Adrenal gland (tissue), 5 donors: ENCODE measurements around the gene TNRC18.

Experiments used
- POLR2A ChIP-seq, 2 donors: fragments of 450-650 bp; IDR thresholded peaks; one replicate each; pipeline ENCODE4 v1.6.1; 2017; ENCODE audit warnings: antibody characterized with exemption in 2 of 2, mild to moderate bottlenecking in 2 of 2, moderate library complexity in 1 of 2
- TF ChIP-seq, protein P1 (sequence below), 6 experiments: fragments of 450-650 bp in 4 of 6; fragments of 200-600 bp in 2 of 6; sonication (generic) in 1 of 6; IDR thresholded peaks; 1 replicate in 5 of 6; 2 replicates in 1 of 6; pipeline versions ENCODE4 v1.5.1 to v1.8.0; 2016 to 2021; ENCODE audit warnings: antibody characterized with exemption in 6 of 6, mild to moderate bottlenecking in 2 of 6, moderate library complexity in 1 of 6
- donor health status: DM: no; HTN: no; CAD: no.

DNA sequence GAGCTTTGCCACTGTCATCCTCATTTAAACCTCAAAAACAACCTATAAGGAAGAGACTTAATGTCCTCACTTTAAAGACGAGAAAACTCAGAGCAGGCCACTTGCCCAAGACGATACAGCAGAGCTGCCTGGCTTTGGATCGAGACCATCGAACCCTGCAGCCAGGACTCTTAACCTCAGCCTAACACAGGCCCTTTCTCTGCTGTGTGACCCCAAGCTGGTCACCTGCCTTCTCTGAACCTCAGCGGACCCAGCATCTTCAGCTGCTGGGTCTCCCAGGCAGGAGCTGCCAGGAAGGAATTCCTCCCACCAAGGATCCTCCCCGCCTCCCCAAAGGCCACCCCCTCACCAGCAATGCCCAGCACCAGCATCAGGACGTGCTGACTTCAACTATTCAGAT lies 32.7 kb downstream of the TNRC18 start:
- TF ChIP-seq, protein P1, sequence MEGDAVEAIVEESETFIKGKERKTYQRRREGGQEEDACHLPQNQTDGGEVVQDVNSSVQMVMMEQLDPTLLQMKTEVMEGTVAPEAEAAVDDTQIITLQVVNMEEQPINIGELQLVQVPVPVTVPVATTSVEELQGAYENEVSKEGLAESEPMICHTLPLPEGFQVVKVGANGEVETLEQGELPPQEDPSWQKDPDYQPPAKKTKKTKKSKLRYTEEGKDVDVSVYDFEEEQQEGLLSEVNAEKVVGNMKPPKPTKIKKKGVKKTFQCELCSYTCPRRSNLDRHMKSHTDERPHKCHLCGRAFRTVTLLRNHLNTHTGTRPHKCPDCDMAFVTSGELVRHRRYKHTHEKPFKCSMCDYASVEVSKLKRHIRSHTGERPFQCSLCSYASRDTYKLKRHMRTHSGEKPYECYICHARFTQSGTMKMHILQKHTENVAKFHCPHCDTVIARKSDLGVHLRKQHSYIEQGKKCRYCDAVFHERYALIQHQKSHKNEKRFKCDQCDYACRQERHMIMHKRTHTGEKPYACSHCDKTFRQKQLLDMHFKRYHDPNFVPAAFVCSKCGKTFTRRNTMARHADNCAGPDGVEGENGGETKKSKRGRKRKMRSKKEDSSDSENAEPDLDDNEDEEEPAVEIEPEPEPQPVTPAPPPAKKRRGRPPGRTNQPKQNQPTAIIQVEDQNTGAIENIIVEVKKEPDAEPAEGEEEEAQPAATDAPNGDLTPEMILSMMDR (IDR thresholded peaks at IDR 0.05): no peak
- no peak for TF ChIP-seq POLR2A (IDR thresholded peaks at IDR 0.05)
